K562 (cell line): ENCODE measurements around the gene GASK1B. TPM values are rescaled to one million over a fixed set of nuclear protein-coding genes. Genes with fewer than 3 reads are reported as not detected.

Source experiments
- ARID3B ChIP-seq: fragments of 250-450 bp; sonication (Bioruptor Pico); IDR thresholded peaks from 2 replicates; pipeline ENCODE4 v1.4.0; 2020; ENCODE audit warnings: borderline replicate concordance
- CBFA2T3 ChIP-seq: fragments of 450-650 bp; IDR thresholded peaks from 2 replicates; pipeline ENCODE4 v1.6.1; 2017
- HBP1 ChIP-seq: fragments of 450-650 bp; formaldehyde crosslinking; IDR thresholded peaks from 2 replicates; pipeline ENCODE4 v1.4.0; 2022; ENCODE audit warnings: missing genetic modification characterization
- HMGN3 ChIP-seq: IDR thresholded peaks from 2 replicates; pipeline ENCODE4 v1.6.1; 2011; ENCODE audit warnings: borderline replicate concordance, low read depth, mild to moderate bottlenecking, mixed read lengths, low read length; ENCODE audit not compliant: insufficient read length; ENCODE audit errors: extremely low read depth
- SMAD4 ChIP-seq: fragments of 250-450 bp; sonication (Bioruptor Pico); conservative IDR thresholded peaks from 2 replicates; pipeline ENCODE4 v1.8.0; 2021; ENCODE audit warnings: inconsistent platforms, mild to moderate bottlenecking, moderate library complexity
- TEAD4 ChIP-seq, 2 experiments: sonication (generic) in 1 of 2; formaldehyde crosslinking in 1 of 2; IDR thresholded peaks; 2 replicates each; pipeline versions ENCODE4 v1.6.1 to v1.8.0; 2012 to 2022; ENCODE audit warnings: borderline replicate concordance in 1 of 2, inconsistent platforms in 1 of 2, low read length in 1 of 2, mild to moderate bottlenecking in 1 of 2, missing genetic modification reagents in 1 of 2
- ZBTB40 ChIP-seq, 2 experiments: fragments of 450-650 bp in 1 of 2; sonication (generic) in 1 of 2; formaldehyde crosslinking in 1 of 2; IDR thresholded peaks; 2 replicates each; pipeline versions ENCODE4 v1.7.1 to v1.9.0; 2016 to 2022; ENCODE audit warnings: inconsistent platforms in 1 of 2, mild to moderate bottlenecking in 1 of 2, missing genetic modification reagents in 1 of 2
- ZBTB49 ChIP-seq: sonication (generic); formaldehyde crosslinking; IDR thresholded peaks from 2 replicates; pipeline ENCODE4 v1.8.0; 2022; ENCODE audit warnings: missing genetic modification reagents, mild to moderate bottlenecking, borderline replicate concordance
- ZEB2 ChIP-seq: fragments of 450-650 bp; IDR thresholded peaks from 2 replicates; pipeline ENCODE4 v1.6.1; 2016
- ZNF583 ChIP-seq: fragments of 250-450 bp; sonication (Bioruptor Pico); IDR thresholded peaks from 2 replicates; pipeline ENCODE4 v1.4.0; 2020
- ZNF589 ChIP-seq: fragments of 200-800 bp; sonication (Bioruptor generic); IDR thresholded peaks from 2 replicates; pipeline ENCODE4 v1.6.1; 2016; ENCODE audit warnings: low read depth, missing genetic modification characterization, missing compliant biosample characterization
- ZSCAN32 ChIP-seq: fragments of 450-650 bp; formaldehyde crosslinking; IDR thresholded peaks from 2 replicates; pipeline ENCODE4 v1.4.0; 2020; ENCODE audit warnings: mild to moderate bottlenecking, moderate library complexity
- polyA plus RNA-seq, 8 experiments: library from polyadenylated mRNA; depleted of rRNA in 4 of 8; stranded (reverse) in 5 of 8; unstranded in 3 of 8; fragments of >200 nt; fragmentation: Nextera tagmentation in 2 of 8; fragmentation: Illumina TruSeq in 1 of 8; extraction: Ambion mirVana in 2 of 8; extraction: Trizol in 1 of 8; gene quantifications; 2 replicates each; pipeline versions ENCODE4 v1.2.1 to v1.2.3, GENCODE V29; 2011 to 2014; ENCODE audit warnings: inconsistent platforms in 1 of 8, missing spikeins in 1 of 8
- total RNA-seq, 7 experiments: library from RNA; depleted of rRNA in 6 of 7; stranded (reverse); fragments of >200 nt in 6 of 7; fragmentation: Illumina TruSeq in 2 of 7; extraction: Trizol in 2 of 7; gene quantifications; 2 replicates each; pipeline versions ENCODE4 v1.2.1 to v1.2.3, GENCODE V29; 2011 to 2021; ENCODE audit warnings: low replicate concordance in 1 of 7

GASK1B gene
- total and polyA plus RNA-seq, 9 of the 15 experiments (the other 6 are each of a cell fraction or from before 2014, with no cell fraction given): 0.13 to 1.2 (median 0.61) TPM

- no peak for TF ChIP-seq HMGN3
- TF ChIP-seq CBFA2T3: peak; percentile 44
- TF ChIP-seq ZNF589 (CRISPR knock-in tag): no peak
- TF ChIP-seq HBP1 (CRISPR knock-in tag): no peak
- TF ChIP-seq ZNF583 (CRISPR knock-in tag): no peak
- TF ChIP-seq SMAD4: no peak
- TF ChIP-seq ZSCAN32 (CRISPR knock-in tag): no peak
- TF ChIP-seq ZBTB49: no peak
- no peak for TF ChIP-seq ARID3B (CRISPR knock-in tag)
- peak; percentile 15; the same call in 1 of the 2 replicates for TF ChIP-seq TEAD4 (IDR thresholded peaks at IDR 0.05; ENCODE audit: low read length)
- no peak for TF ChIP-seq TEAD4 (CRISPR knock-in tag; IDR thresholded peaks at IDR 0.05; ENCODE audit: borderline replicate concordance)
- peak; percentile 90 for TF ChIP-seq ZEB2
- TF ChIP-seq ZBTB40 (IDR thresholded peaks at IDR 0.05): no peak
- no peak for TF ChIP-seq ZBTB40 (CRISPR knock-in tag; IDR thresholded peaks at IDR 0.05)
These were observed 38.4 kb upstream of the GASK1B start (continued) for GRCh38 chr4:158211222-158211621.
